Measurements from ENCODE around the gene PARP8. TPM values are rescaled to one million over a fixed set of nuclear protein-coding genes. Genes with fewer than 3 reads are reported as not detected.
"Not testable (repeated sequence)": the region's sequence is repeated elsewhere in the genome, so short reads cannot be mapped to it uniquely, and the experiment has no call there.

PARP8 gene, protein sequence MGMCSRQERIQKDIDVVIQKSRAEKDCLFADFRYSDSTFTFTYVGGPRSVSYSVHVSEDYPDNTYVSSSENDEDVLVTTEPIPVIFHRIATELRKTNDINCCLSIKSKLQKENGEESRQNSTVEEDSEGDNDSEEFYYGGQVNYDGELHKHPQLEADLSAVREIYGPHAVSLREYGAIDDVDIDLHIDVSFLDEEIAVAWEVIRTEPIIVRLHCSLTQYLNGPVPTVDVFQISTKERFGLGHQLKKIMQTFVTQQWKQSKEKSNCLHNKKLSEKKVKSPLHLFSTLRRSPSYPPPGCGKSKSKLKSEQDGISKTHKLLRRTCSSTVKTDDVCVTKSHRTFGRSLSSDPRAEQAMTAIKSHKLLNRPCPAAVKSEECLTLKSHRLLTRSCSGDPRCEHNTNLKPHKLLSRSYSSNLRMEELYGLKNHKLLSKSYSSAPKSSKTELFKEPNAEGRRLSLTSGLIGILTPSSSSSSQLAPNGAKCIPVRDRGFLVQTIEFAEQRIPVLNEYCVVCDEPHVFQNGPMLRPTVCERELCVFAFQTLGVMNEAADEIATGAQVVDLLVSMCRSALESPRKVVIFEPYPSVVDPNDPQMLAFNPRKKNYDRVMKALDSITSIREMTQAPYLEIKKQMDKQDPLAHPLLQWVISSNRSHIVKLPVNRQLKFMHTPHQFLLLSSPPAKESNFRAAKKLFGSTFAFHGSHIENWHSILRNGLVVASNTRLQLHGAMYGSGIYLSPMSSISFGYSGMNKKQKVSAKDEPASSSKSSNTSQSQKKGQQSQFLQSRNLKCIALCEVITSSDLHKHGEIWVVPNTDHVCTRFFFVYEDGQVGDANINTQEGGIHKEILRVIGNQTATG
- total RNA-seq (100 to 1,000 TPM; 181 to 200 TPM), total RNA-seq (18.7 to 333 (median 178) reads per million in 172 experiments)
- 94.5 TPM for polyA plus RNA-seq (2013, experiment 1 of 2)
- polyA plus RNA-seq (2013, experiment 2 of 2), result 109 TPM

DNA sequence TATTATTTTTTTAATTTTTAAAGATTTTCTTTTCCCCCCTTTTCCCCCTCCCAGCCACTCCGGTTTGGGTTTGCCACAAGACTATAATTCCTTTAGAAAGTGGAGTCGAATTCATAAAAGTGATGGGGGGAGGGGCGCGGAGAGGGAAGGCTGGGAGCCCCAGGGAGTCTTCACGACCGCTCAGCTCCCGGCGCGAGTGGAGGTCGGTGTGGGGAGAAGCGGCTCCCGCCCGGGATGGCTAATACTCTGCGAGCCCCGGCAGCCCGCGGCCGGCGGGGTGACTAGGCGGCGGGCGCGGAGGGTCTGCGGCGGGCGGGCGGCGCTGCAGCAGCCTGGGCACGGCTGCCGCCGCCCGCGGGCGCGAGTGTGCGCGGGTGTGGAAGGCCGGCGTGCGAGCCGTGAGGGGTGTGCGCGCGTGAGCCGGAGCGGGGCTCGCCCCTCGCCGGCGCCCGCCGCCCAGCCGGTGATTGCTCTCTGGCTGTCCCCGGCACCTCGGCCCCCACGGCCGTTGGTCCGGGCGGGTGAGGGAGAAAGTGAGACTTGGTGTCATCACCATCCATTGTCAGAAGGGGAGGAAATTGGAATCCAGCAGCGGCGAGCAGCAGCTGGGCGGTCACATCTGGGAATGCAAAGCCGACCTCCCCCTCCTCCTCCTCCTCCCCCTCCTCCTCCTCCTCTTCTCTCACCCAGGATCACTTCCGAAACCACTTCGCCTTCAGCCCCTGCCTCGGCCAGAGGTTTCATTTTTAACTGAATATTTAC is at the start of gene PARP8:
Gene PARP8 (plus strand): TSS at position 377 of the 762 bp plus-strand sequence. CDS start 459 bp downstream, outside the sequence.
- peak; percentile 17 to 75 (median 41) for DNase-seq
- Mint-ChIP-seq H3K27me3 (no peaks in the 10 kb centered on the region), H3K4me1 (ENCODE audit: low read depth) (peaks cover 60% of the 10 kb centered on the region), H3K36me3 (ENCODE audit: low read depth) (peaks cover 48% of the 10 kb centered on the region), H3K4me3 (peak within 1 kb of the TSS; percentile 100), H3K9me3 (no peaks in the 10 kb centered on the region), H3K27ac (peak within 1 kb of the TSS; percentile 95)
- peak within 1 kb of the TSS; percentile 93 for H3K4me3 ChIP-seq (ENCODE audit: low read length)
- CTCF ChIA-PET, result interaction anchor here (1.9 kb wide), 1 partner anchor 225 kb away, joined by 9 read pairs; the partner anchor contains the start of gene EMB
- intact Hi-C loops (cut with DNase I, micrococcal nuclease), result loop anchor here in 1 of 2 experiments (5.0 kb wide), 3 partner anchors 74 to 154 kb away; no protein-coding TSS in a partner anchor
- peak within 1 kb of the TSS; percentile 96 to 100 for H3K27ac ChIP-seq (ENCODE audit: low read depth in 1 of 2, low read length in 2 of 2)
- peaks cover 0 to 3% of the 10 kb centered on the region in 2 experiments for H3K9me3 ChIP-seq (ENCODE audit: control insufficient read depth in 1 of 2, insufficient read depth in 1 of 2, low read length in 2 of 2)
- peak; percentile 41 for ATAC-seq (ENCODE audit: poor library complexity)
- no peaks in the 10 kb centered on the region for H3K27me3 ChIP-seq (ENCODE audit: control insufficient read depth in 1 of 2, insufficient read depth in 2 of 2, low read length in 2 of 2)
- peaks cover 27% of the 10 kb centered on the region for H3K4me1 ChIP-seq (ENCODE audit: insufficient read depth, low read length)
- TF ChIP-seq, protein P1, sequence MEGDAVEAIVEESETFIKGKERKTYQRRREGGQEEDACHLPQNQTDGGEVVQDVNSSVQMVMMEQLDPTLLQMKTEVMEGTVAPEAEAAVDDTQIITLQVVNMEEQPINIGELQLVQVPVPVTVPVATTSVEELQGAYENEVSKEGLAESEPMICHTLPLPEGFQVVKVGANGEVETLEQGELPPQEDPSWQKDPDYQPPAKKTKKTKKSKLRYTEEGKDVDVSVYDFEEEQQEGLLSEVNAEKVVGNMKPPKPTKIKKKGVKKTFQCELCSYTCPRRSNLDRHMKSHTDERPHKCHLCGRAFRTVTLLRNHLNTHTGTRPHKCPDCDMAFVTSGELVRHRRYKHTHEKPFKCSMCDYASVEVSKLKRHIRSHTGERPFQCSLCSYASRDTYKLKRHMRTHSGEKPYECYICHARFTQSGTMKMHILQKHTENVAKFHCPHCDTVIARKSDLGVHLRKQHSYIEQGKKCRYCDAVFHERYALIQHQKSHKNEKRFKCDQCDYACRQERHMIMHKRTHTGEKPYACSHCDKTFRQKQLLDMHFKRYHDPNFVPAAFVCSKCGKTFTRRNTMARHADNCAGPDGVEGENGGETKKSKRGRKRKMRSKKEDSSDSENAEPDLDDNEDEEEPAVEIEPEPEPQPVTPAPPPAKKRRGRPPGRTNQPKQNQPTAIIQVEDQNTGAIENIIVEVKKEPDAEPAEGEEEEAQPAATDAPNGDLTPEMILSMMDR (IDR thresholded peaks at IDR 0.05), result no peak
- POLR2A ChIA-PET, result interaction anchor here (0.9 to 3.3 kb wide), 14 partner anchors 18 to 251 kb away, joined by 3 to 51 read pairs (median 8); partner anchors contain the start of gene EMB
- H3K36me3 ChIP-seq (ENCODE audit: insufficient read depth, low read length), result no peaks in the 10 kb centered on the region

DNA sequence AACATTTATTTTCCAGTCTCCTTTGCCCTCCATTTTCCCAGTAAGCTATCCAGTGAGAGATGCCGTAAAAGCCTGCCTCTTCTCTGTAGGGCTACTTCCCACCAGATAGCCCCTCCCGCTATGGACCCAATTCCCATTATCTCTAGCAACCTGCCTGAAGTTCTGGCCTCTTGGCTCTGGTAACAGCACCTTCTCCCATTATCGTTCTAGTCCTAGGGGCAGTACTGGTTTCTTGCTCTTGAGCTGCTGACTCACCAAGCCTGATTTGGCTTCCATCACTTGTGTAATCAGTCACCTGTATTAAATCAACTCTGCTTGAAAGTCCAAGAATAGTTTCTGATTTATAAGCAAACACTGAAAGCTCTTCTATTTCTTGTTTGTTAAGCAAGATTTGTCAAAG is 42.8 kb upstream of the PARP8 start:
- TF ChIP-seq, protein P1 (IDR thresholded peaks at IDR 0.05), result no peak
- Histone ChIP-seq H3K4me1 (ENCODE audit: insufficient read depth, low read length) (no peaks in the 10 kb centered on the region), H3K27me3 (ENCODE audit: control insufficient read depth in 1 of 2, insufficient read depth in 2 of 2, low read length in 2 of 2) (no peaks in the 10 kb centered on the region), H3K36me3 (ENCODE audit: insufficient read depth, low read length) (no peaks in the 10 kb centered on the region), H3K9me3 (ENCODE audit: control insufficient read depth in 1 of 2, insufficient read depth in 1 of 2, low read length in 2 of 2) (no peaks in the 10 kb centered on the region), H3K4me3 (ENCODE audit: low read length) (no peak overlapping the region), H3K27ac (ENCODE audit: low read depth in 1 of 2, low read length in 2 of 2) (no peak overlapping the region)
- Mint-ChIP-seq H3K4me3 (no peak overlapping the region), H3K27me3 (no peaks in the 10 kb centered on the region), H3K4me1 (ENCODE audit: low read depth) (peaks cover 12% of the 10 kb centered on the region), H3K9me3 (peaks cover 8% of the 10 kb centered on the region), H3K27ac (no peak overlapping the region), H3K36me3 (ENCODE audit: low read depth) (no peaks in the 10 kb centered on the region)
- CTCF ChIA-PET, result no interaction called here
- DNase-seq (no peak), ATAC-seq (ENCODE audit: poor library complexity) (no peak)
- POLR2A ChIA-PET, result no interaction called here
- intact Hi-C loops (cut with DNase I, micrococcal nuclease), result no loop called here

DNA sequence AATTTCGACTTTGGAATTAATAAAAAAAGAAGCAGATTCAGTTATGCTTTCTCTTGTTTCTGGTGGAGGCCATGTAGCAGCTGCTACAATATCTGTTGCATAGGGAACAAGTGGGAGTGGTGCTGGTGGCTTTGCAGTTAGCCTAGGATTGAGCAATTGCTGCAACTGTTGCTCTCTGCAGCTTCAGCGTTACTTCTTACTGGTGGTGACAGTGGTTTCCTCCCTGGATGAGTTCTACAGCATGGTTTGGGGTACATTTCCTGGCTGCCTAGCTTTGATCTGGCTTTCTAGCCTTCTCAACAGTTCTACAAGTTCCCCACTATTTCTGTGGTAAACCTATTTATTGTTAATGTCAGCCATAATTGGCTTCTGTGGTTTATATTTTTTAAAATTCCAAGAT is 31.6 kb upstream of the PARP8 start:
- H3K27ac ChIP-seq (ENCODE audit: low read depth in 1 of 2, low read length in 2 of 2); H3K27me3 Mint-ChIP-seq; ATAC-seq (ENCODE audit: poor library complexity); H3K4me3 ChIP-seq (ENCODE audit: low read length); CTCF ChIA-PET; H3K27me3 ChIP-seq (ENCODE audit: control insufficient read depth in 1 of 2, insufficient read depth in 2 of 2, low read length in 2 of 2); H3K36me3 ChIP-seq (ENCODE audit: insufficient read depth, low read length); H3K36me3 Mint-ChIP-seq (ENCODE audit: low read depth); H3K9me3 Mint-ChIP-seq: not testable (repeated sequence)
- Histone ChIP-seq H3K9me3 (ENCODE audit: control insufficient read depth in 1 of 2, insufficient read depth in 1 of 2, low read length in 2 of 2) (peaks cover 0 to 10% of the 10 kb centered on the region in 2 experiments), H3K4me1 (ENCODE audit: insufficient read depth, low read length) (peaks cover 24% of the 10 kb centered on the region)
- intact Hi-C loops (cut with DNase I, micrococcal nuclease), result loop anchor here in 1 of 2 experiments (10.0 kb wide), 1 partner anchor 60 kb away; no protein-coding TSS in a partner anchor
- peak overlapping the region; percentile 83 for H3K4me3 Mint-ChIP-seq
- H3K27ac Mint-ChIP-seq, result peak overlapping the region; percentile 80
- POLR2A ChIA-PET, result interaction anchor here (1.1 to 2.5 kb wide), 4 partner anchors 13 to 194 kb away, joined by 3 to 14 read pairs (median 4); partner anchors contain the start of genes EMB and PARP8
- DNase-seq, result peak in 13 of 14 experiments; percentile 2 to 79 (median 19)
- peaks cover 85% of the 10 kb centered on the region for H3K4me1 Mint-ChIP-seq (ENCODE audit: low read depth)

DNA sequence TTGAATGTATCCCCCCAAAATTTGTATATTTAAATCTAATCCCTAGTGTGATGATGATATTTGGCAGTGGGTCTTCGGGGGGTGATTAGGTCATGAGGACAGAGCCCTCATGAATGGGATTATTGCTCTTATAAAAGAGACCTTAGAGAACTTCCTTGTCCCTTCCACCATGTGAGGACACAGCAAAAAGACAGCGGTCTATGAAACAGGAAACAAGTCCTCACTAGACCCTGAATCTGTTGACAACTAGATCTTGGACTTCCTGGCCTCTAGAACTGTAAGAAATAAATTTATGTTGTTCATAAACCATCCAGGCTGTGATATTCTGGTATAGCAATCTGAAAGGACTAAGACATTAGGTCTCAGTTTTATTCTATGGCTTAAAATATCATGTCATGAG is 28.9 kb upstream of the PARP8 start:
- peak in 2 of 14 experiments; percentile 9 to 46 for DNase-seq
- intact Hi-C loops (cut with DNase I, micrococcal nuclease), result loop anchor here in 1 of 2 experiments (10.0 kb wide), 1 partner anchor 63 kb away; no protein-coding TSS in a partner anchor
- H3K36me3 ChIP-seq (ENCODE audit: insufficient read depth, low read length); H3K36me3 Mint-ChIP-seq (ENCODE audit: low read depth); CTCF ChIA-PET; POLR2A ChIA-PET; H3K27me3 ChIP-seq (ENCODE audit: control insufficient read depth in 1 of 2, insufficient read depth in 2 of 2, low read length in 2 of 2); H3K27me3 Mint-ChIP-seq; ATAC-seq (ENCODE audit: poor library complexity); H3K4me3 ChIP-seq (ENCODE audit: low read length); H3K9me3 Mint-ChIP-seq; H3K9me3 ChIP-seq (ENCODE audit: control insufficient read depth in 1 of 2, insufficient read depth in 1 of 2, low read length in 2 of 2); H3K27ac ChIP-seq (ENCODE audit: low read depth in 1 of 2, low read length in 2 of 2): not testable (repeated sequence)
- Mint-ChIP-seq H3K27ac (peak overlapping the region; percentile 62), H3K4me1 (ENCODE audit: low read depth) (peaks cover 71% of the 10 kb centered on the region), H3K4me3 (peak overlapping the region; percentile 23)
- H3K4me1 ChIP-seq (ENCODE audit: insufficient read depth, low read length), result peaks cover 20% of the 10 kb centered on the region

Data from CD4-positive, alpha-beta T cell (primary cell).